DMS79 treated with DMSO at 0.1 percent for 48 hours (cell line): ENCODE results near the gene LINC01488.

Experiments
- DNase-seq: peaks from one replicate; lab custom pipeline; 2025; lab: John Stamatoyannopoulos, UW

Gene LINC01488

GRCh38 chr11:69445131-69445470, 36.4 kb upstream of the LINC01488 start:
- DNase-seq = no peak

- DNase-seq = no peak
Observed at GRCh38 chr11:69446108-69446507, 35.4 kb upstream of the LINC01488 start.

GRCh38 chr11:69447786-69448185, 33.7 kb upstream of the LINC01488 start:
- DNase-seq = no peak

GRCh38 chr11:69448471-69449284, 32.8 kb upstream of the LINC01488 start:
- no peak for DNase-seq

- DNase-seq = no peak
Observed at GRCh38 chr11:69449320-69450063, 32.0 kb upstream of the LINC01488 start.

- DNase-seq = no peak
Observed at GRCh38 chr11:69450064-69450856, 31.2 kb upstream of the LINC01488 start.

- DNase-seq = no peak
Observed at GRCh38 chr11:69450857-69451220, 30.6 kb upstream of the LINC01488 start.

GRCh38 chr11:69451289-69451688, 30.2 kb upstream of the LINC01488 start:
- DNase-seq = no peak

GRCh38 chr11:69452206-69452987, 29.1 kb upstream of the LINC01488 start:
- no peak for DNase-seq

- no peak for DNase-seq
Observed at GRCh38 chr11:69453151-69453550, 28.3 kb upstream of the LINC01488 start.

GRCh38 chr11:69454018-69454417, 27.4 kb upstream of the LINC01488 start:
- DNase-seq = no peak

- no peak for DNase-seq
Observed at GRCh38 chr11:69455969-69456368, 25.5 kb upstream of the LINC01488 start.

GRCh38 chr11:69456712-69457111, 24.8 kb upstream of the LINC01488 start:
- DNase-seq = no peak

GRCh38 chr11:69459848-69460539, 21.5 kb upstream of the LINC01488 start:
- DNase-seq = peak; percentile 11

GRCh38 chr11:69460540-69461257, 20.8 kb upstream of the LINC01488 start:
- DNase-seq = no peak

- no peak for DNase-seq
Observed at GRCh38 chr11:69461272-69461962, 20.0 kb upstream of the LINC01488 start.

- DNase-seq = no peak
Observed at GRCh38 chr11:69462106-69462951, 19.1 kb upstream of the LINC01488 start.

- no peak for DNase-seq
Observed at GRCh38 chr11:69463181-69463994, 18.1 kb upstream of the LINC01488 start.
